ENCODE measurements around the gene N4BP2L1. TPM values are rescaled to one million over a fixed set of nuclear protein-coding genes. Genes with fewer than 3 reads are reported as not detected.

Gene N4BP2L1
- polyA plus RNA-seq, 1 of the 3 experiments (the other 2 are of a cell fraction): 1.2 TPM

DNA sequence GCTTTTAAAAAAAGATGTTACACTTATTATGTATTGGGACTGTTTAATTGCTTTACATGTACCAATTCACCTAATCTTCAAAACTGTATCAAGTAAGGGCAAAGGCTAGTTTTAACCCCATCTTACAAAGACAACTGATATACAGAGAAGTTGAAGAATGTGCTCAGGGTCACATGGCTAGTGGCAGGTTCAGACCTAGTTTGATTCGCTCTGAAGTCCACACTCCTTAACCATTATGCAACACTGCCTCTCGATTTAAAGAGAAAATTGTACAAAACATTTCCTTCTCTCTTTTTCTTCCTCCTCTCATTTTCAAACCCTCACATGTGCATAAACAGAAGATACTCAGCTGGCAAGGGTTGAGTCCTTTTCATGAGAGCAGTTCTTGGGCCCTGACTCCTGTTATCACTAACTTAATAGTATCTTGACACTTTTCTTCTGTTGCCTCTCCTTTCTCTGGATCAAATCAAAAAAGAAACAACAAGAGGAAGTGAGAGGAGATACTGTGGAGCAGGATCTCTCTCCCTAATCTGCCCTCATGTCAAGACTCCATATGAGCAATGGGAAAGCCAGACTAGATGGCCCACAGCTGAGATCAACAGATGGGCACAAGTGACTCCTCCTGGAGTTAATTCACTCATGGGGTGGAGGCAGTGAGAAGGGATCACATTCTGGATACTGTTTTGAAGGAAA lies 19.0 kb upstream of the N4BP2L1 start:
- H4K20me1 ChIP-seq (ENCODE audit: insufficient read depth): no peaks in the 10 kb centered on the region
- no peak overlapping the region for H3K4me2 ChIP-seq
- H3K79me2 ChIP-seq (ENCODE audit: insufficient read depth): no peaks in the 10 kb centered on the region
- no peaks in the 10 kb centered on the region for H3K27me3 ChIP-seq (ENCODE audit: insufficient read depth)
- ChIA-PET CTCF (interaction anchor here (0.6 kb wide), 1 partner anchor 1573 kb away, joined by 3 read pairs; no protein-coding TSS in a partner anchor), POLR2A (no interaction called here)
- H3K9me2 ChIP-seq: no peaks in the 10 kb centered on the region
- H3K9me3 ChIP-seq: no peaks in the 10 kb centered on the region
- no peak overlapping the region for H3K27ac ChIP-seq (ENCODE audit: low read depth in 2 of 2, low read length in 1 of 2)
- H3K9ac ChIP-seq: no peak overlapping the region
- WGBS (ENCODE audit: low lambda C conversion rate): 79% methylated on average over 2 of the region's 2 CpGs
- H3F3A ChIP-seq (replicated peaks; ENCODE audit: insufficient read depth): no peaks in the 10 kb centered on the region
- no peak overlapping the region for H2AFZ ChIP-seq (ENCODE audit: low read depth)
- TF ChIP-seq NRF1 (IDR thresholded peaks at IDR 0.05; ENCODE audit: low read depth, low read length): no peak
- TF ChIP-seq, protein P1, sequence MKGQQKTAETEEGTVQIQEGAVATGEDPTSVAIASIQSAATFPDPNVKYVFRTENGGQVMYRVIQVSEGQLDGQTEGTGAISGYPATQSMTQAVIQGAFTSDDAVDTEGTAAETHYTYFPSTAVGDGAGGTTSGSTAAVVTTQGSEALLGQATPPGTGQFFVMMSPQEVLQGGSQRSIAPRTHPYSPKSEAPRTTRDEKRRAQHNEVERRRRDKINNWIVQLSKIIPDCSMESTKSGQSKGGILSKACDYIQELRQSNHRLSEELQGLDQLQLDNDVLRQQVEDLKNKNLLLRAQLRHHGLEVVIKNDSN (IDR thresholded peaks at IDR 0.05; ENCODE audit: borderline replicate concordance, low read depth): no peak
- TF ChIP-seq SIN3A (IDR thresholded peaks at IDR 0.05; ENCODE audit: borderline replicate concordance, low read depth, low read length): no peak
- TF ChIP-seq GATA2 (CRISPR knock-in tag; IDR thresholded peaks at IDR 0.05): no peak
- TF ChIP-seq FOSL2 (IDR thresholded peaks at IDR 0.05; ENCODE audit: borderline replicate concordance, low read depth): no peak
- TF ChIP-seq GABPA (IDR thresholded peaks at IDR 0.05; ENCODE audit: low read depth): no peak
- TF ChIP-seq SMC3 (IDR thresholded peaks at IDR 0.05; ENCODE audit: low read depth, low read length): no peak
- TF ChIP-seq RAD21 (IDR thresholded peaks at IDR 0.05; ENCODE audit: low read length): no peak
- TF ChIP-seq FOXJ3 (CRISPR knock-in tag; IDR thresholded peaks at IDR 0.05): no peak
- TF ChIP-seq EP300 (IDR thresholded peaks at IDR 0.05; ENCODE audit: borderline replicate concordance in 1 of 2, low read depth in 1 of 2, low read length in 1 of 2): no peak
- no peak for DNase-seq
- no peaks in the 10 kb centered on the region for H3K4me1 ChIP-seq (ENCODE audit: control insufficient read depth in 1 of 2, insufficient read depth in 2 of 2, low read depth in 1 of 2, low read length in 1 of 2)
- H3K36me3 ChIP-seq (replicated peaks in 1 of 2; ENCODE audit: control insufficient read depth in 1 of 2, insufficient read depth in 2 of 2, low read length in 1 of 2): no peaks in the 10 kb centered on the region
- H3K4me3 ChIP-seq (ENCODE audit: low read depth in 2 of 2, low read length in 1 of 2): no peak overlapping the region

DNA sequence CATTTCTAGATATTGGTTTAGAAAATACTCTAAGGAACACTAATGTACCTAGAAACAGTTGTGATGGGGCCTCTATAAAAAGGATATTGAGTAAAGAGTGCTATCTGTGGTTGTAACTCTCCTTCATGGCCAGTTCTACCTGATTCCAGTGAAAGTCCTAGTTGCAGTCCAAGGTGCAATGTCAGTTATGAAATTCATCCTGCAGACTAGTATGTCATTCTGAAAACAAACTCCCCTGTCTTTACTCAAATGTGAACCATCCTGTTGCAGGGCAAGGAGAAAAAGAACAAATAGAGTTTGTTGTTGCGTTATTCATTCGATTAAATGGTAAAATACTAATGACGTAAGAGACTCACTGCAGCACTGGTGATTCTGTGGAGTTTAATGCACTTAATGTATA lies 18.3 kb upstream of the N4BP2L1 start:
- WGBS (ENCODE audit: low lambda C conversion rate): 92% methylated on average over 3 of the region's 3 CpGs
- H3K36me3 ChIP-seq (replicated peaks in 1 of 2; ENCODE audit: control insufficient read depth in 1 of 2, insufficient read depth in 2 of 2, low read length in 1 of 2): no peaks in the 10 kb centered on the region

More for the DNA sequence above, 18.3 kb upstream of the N4BP2L1 start:
- H3K4me1 ChIP-seq (ENCODE audit: control insufficient read depth in 1 of 2, insufficient read depth in 2 of 2, low read depth in 1 of 2, low read length in 1 of 2): no peaks in the 10 kb centered on the region
- no peaks in the 10 kb centered on the region for H3F3A ChIP-seq (replicated peaks; ENCODE audit: insufficient read depth)
- no peak overlapping the region for H3K4me2 ChIP-seq
- no peaks in the 10 kb centered on the region for H3K27me3 ChIP-seq (ENCODE audit: insufficient read depth)
- TF ChIP-seq EZH2phosphoT487 (IDR thresholded peaks at IDR 0.05; ENCODE audit: borderline replicate concordance, low read depth) (no peak), TEAD4 (IDR thresholded peaks at IDR 0.05; ENCODE audit: borderline replicate concordance, insufficient read depth) (no peak), CHD2 (IDR thresholded peaks at IDR 0.05; ENCODE audit: low read length, partially characterized antibody) (no peak), TCF12 (IDR thresholded peaks at IDR 0.05) (no peak), RCOR1 (IDR thresholded peaks at IDR 0.05; ENCODE audit: low read length) (no peak), MXI1 (IDR thresholded peaks at IDR 0.05; ENCODE audit: low read depth, low read length) (no peak), TAF1 (IDR thresholded peaks at IDR 0.05; ENCODE audit: borderline replicate concordance, low read depth, low read length) (no peak), SIN3A (IDR thresholded peaks at IDR 0.05; ENCODE audit: borderline replicate concordance, low read depth, low read length) (no peak), NFIC (IDR thresholded peaks at IDR 0.05; ENCODE audit: borderline replicate concordance) (no peak)
- TF ChIP-seq, protein P2, sequence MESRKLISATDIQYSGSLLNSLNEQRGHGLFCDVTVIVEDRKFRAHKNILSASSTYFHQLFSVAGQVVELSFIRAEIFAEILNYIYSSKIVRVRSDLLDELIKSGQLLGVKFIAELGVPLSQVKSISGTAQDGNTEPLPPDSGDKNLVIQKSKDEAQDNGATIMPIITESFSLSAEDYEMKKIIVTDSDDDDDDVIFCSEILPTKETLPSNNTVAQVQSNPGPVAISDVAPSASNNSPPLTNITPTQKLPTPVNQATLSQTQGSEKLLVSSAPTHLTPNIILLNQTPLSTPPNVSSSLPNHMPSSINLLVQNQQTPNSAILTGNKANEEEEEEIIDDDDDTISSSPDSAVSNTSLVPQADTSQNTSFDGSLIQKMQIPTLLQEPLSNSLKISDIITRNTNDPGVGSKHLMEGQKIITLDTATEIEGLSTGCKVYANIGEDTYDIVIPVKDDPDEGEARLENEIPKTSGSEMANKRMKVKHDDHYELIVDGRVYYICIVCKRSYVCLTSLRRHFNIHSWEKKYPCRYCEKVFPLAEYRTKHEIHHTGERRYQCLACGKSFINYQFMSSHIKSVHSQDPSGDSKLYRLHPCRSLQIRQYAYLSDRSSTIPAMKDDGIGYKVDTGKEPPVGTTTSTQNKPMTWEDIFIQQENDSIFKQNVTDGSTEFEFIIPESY (IDR thresholded peaks at IDR 0.05; ENCODE audit: borderline replicate concordance, low read depth): no peak
- TF ChIP-seq, protein P3, sequence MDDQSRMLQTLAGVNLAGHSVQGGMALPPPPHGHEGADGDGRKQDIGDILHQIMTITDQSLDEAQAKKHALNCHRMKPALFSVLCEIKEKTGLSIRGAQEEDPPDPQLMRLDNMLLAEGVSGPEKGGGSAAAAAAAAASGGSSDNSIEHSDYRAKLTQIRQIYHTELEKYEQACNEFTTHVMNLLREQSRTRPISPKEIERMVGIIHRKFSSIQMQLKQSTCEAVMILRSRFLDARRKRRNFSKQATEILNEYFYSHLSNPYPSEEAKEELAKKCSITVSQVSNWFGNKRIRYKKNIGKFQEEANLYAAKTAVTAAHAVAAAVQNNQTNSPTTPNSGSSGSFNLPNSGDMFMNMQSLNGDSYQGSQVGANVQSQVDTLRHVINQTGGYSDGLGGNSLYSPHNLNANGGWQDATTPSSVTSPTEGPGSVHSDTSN (IDR thresholded peaks at IDR 0.05): no peak
- no peak overlapping the region for H2AFZ ChIP-seq (ENCODE audit: low read depth)
- no peak for DNase-seq
- H3K9ac ChIP-seq: no peak overlapping the region
- ChIA-PET CTCF (no interaction called here), POLR2A (no interaction called here)
- H3K9me3 ChIP-seq: no peaks in the 10 kb centered on the region
- H3K9me2 ChIP-seq: no peaks in the 10 kb centered on the region
- no peak overlapping the region for H3K27ac ChIP-seq (ENCODE audit: low read depth in 2 of 2, low read length in 1 of 2)
- no peaks in the 10 kb centered on the region for H3K79me2 ChIP-seq (ENCODE audit: insufficient read depth)
- no peak overlapping the region for H3K4me3 ChIP-seq (ENCODE audit: low read depth in 2 of 2, low read length in 1 of 2)
- H4K20me1 ChIP-seq (ENCODE audit: insufficient read depth): no peaks in the 10 kb centered on the region

All from SK-N-SH (cell line).